Measurements from ENCODE around the gene RNF220. TPM values are rescaled to one million over a fixed set of nuclear protein-coding genes. Genes with fewer than 3 reads are reported as not detected.

The RNF220 gene
- total and polyA plus RNA-seq, 2 of the 13 experiments (the other 11 are each of a cell fraction or from before 2014, with no cell fraction given) = 48.2 to 72.1 TPM

DNA sequence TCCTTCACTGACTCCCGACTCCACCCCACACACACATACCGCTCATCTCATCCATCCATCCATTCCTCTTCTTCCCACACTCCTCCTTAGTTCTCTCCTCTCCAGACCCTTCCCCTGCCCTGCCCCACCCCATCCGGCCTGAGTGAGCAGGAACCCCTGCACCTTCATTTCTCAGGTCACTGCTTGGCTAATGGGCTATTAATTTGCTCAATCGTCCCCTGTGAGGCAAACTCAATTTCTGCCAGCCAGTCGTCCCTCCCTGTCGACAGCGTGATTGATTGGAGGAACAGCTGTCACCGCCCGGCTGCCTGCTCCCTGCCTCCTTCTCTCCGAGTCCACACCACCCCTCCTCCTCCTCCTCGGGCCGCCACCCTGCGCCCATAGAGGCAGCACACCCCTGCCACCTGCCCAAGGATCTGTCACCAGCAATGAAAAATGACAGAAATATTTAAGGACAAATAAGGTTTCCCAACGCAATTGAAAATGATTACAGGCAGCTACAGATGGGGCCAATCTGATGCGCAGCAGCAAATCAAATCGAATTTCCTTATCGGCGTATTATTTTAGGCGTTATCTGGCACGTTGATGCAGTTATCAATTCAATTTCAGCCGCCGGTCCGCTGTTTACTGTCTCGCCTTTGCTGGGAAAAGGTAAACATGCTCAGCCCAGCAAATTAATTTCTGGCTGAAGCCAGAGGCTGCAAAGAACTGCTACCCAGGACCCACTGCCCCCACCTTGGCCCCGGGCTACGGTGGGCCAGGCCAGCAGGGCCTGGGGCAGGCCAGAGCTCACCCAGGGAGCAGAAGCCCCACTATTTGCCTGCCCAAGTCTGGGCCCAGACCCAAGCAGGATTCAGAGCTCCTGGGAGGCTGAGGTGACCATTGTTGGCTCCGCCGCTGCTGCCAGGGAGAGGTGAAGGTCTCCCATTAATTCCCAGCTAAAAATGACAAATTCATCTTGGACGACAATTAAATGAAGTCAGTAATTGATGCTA is 197.9 kb downstream of the RNF220 start:
- Histone ChIP-seq H3K79me2 (ENCODE audit: insufficient read depth, low read length) (no peaks in the 10 kb centered on the region), H3K4me1 (ENCODE audit: insufficient read depth, low read length) (no peaks in the 10 kb centered on the region), H2AFZ (ENCODE audit: low read length) (no peak overlapping the region), H3K4me2 (ENCODE audit: low read depth, low read length) (no peak overlapping the region), H3K27ac (ENCODE audit: extremely low read length, insufficient read depth, low read length) (no peak overlapping the region), H4K20me1 (ENCODE audit: insufficient read depth, low read length) (peaks cover 4% of the 10 kb centered on the region; the same call in 1 of the 2 replicates), H3K9ac (ENCODE audit: insufficient read depth, low read depth, low read length) (no peak overlapping the region), H3K9me3 (ENCODE audit: low read length) (no peaks in the 10 kb centered on the region), H3K4me3 (replicated peaks in 1 of 3; ENCODE audit: insufficient read depth in 1 of 3, low read depth in 2 of 3, low read length in 3 of 3) (no peak overlapping the region), H3K36me3 (replicated peaks in 1 of 2; ENCODE audit: control insufficient read depth in 1 of 2, insufficient read depth in 2 of 2, low read length in 2 of 2) (peaks cover 0 to 2% of the 10 kb centered on the region in 2 experiments; a peak in 2 of 5 replicates), H3K27me3 (ENCODE audit: control insufficient read depth in 1 of 2, insufficient read depth in 2 of 2, low read length in 2 of 2) (peaks cover 0 to 25% of the 10 kb centered on the region in 2 experiments; a peak in 1 of 5 replicates)
- ATAC-seq (no peak), FAIRE-seq (no peak), DNase-seq (ENCODE audit: low spot score) (no peak)
- TF ChIP-seq ZNF468 (CRISPR knock-in tag; IDR thresholded peaks at IDR 0.05) (no peak), ZUFSP (CRISPR knock-in tag; IDR thresholded peaks at IDR 0.05; ENCODE audit: borderline replicate concordance) (no peak), ZNF207 (IDR thresholded peaks at IDR 0.05; ENCODE audit: borderline replicate concordance) (no peak), ZNF746 (CRISPR knock-in tag; IDR thresholded peaks at IDR 0.05) (no peak)
- CTCF ChIA-PET (ENCODE audit: low intra/inter-chr PET ratio, low total read pairs) = no interaction called here
- 64% methylated on average over 28 of the region's 29 CpGs for WGBS (ENCODE audit: low lambda C conversion rate)
- POLR2A ChIA-PET = no interaction called here
- in situ Hi-C loops (cut with HindIII; ENCODE audit: extremely low pct_ligation_motif_present, low pct_unique_long_range_greater_than_20kb) = no loop called here
- BruUV-seq (replicated peaks) = no TSS peak
- intact Hi-C loops (cut with micrococcal nuclease; ENCODE audit: unreplicated experiment) = no loop called here

DNA sequence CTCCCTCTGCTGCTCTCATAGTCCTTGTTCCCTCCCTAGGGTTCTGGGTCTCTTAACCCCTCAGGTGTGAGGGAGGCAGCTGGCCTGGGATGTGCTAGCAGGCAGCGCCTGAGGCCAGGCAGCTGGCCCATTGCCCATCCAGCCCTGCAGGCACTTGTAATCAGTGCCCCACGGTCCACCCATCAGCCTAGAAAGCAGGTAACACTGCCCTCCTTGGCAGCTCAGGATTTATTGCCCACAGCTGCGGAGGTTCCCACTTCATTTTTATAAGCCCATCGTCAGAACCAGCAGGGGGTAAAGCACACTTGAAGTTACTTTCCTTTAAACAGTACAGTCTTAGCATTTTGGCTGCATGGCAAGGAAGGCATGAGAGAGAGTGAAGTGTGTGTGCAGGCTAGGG is 198.7 kb downstream of the RNF220 start:
- Histone ChIP-seq H3K27ac (ENCODE audit: extremely low read length, insufficient read depth, low read length) (no peak overlapping the region), H3K4me3 (replicated peaks in 1 of 3; ENCODE audit: insufficient read depth in 1 of 3, low read depth in 2 of 3, low read length in 3 of 3) (no peak overlapping the region), H3K36me3 (replicated peaks in 1 of 2; ENCODE audit: control insufficient read depth in 1 of 2, insufficient read depth in 2 of 2, low read length in 2 of 2) (peaks cover 0 to 2% of the 10 kb centered on the region in 2 experiments; a peak in 1 of 5 replicates), H3K79me2 (ENCODE audit: insufficient read depth, low read length) (no peaks in the 10 kb centered on the region), H2AFZ (ENCODE audit: low read length) (no peak overlapping the region), H4K20me1 (ENCODE audit: insufficient read depth, low read length) (peaks cover 7% of the 10 kb centered on the region; the same call in 1 of the 2 replicates), H3K4me2 (ENCODE audit: low read depth, low read length) (no peak overlapping the region), H3K4me1 (ENCODE audit: insufficient read depth, low read length) (no peaks in the 10 kb centered on the region), H3K27me3 (ENCODE audit: control insufficient read depth in 1 of 2, insufficient read depth in 2 of 2, low read length in 2 of 2) (peaks cover 0 to 22% of the 10 kb centered on the region in 2 experiments; a peak in 1 of 5 replicates), H3K9ac (ENCODE audit: insufficient read depth, low read depth, low read length) (no peak overlapping the region), H3K9me3 (ENCODE audit: low read length) (no peaks in the 10 kb centered on the region)
- CTCF ChIA-PET (ENCODE audit: low intra/inter-chr PET ratio, low total read pairs) = no interaction called here
- POLR2A ChIA-PET = no interaction called here
- ATAC-seq (no peak), FAIRE-seq (no peak), DNase-seq (ENCODE audit: low spot score) (no peak)
- intact Hi-C loops (cut with micrococcal nuclease; ENCODE audit: unreplicated experiment) = no loop called here
- no TSS peak for BruUV-seq (replicated peaks)
- in situ Hi-C loops (cut with HindIII; ENCODE audit: extremely low pct_ligation_motif_present, low pct_unique_long_range_greater_than_20kb) = no loop called here
- 70% methylated on average over 3 of the region's 4 CpGs for WGBS (ENCODE audit: low lambda C conversion rate)
- TF ChIP-seq ZNF7 (CRISPR knock-in tag; IDR thresholded peaks at IDR 0.05) (no peak), ATF1 (CRISPR knock-in tag; IDR thresholded peaks at IDR 0.05) (no peak), SNAPC4 (CRISPR knock-in tag; IDR thresholded peaks at IDR 0.05) (no peak), ZNF224 (CRISPR knock-in tag; IDR thresholded peaks at IDR 0.05) (no peak), SNAI1 (CRISPR knock-in tag; IDR thresholded peaks at IDR 0.05; ENCODE audit: borderline replicate concordance) (no peak)
